ENCODE measurements around the gene WDFY3.

The WDFY3 gene

GRCh38 chr4:84895283-84895682 is 71.2 kb downstream of the WDFY3 start:
- no peak overlapping the region for H3K27ac ChIP-seq
- TF ChIP-seq CTCF (conservative IDR thresholded peaks at IDR 0.05) (no peak), ZFX (IDR thresholded peaks at IDR 0.05) (no peak)

GRCh38 chr4:84894621-84895020 is 71.9 kb downstream of the WDFY3 start:
- no peak overlapping the region for H3K27ac ChIP-seq
- no peak for TF ChIP-seq ZFX (IDR thresholded peaks at IDR 0.05)
- TF ChIP-seq CTCF (conservative IDR thresholded peaks at IDR 0.05), result no peak

GRCh38 chr4:84892950-84893349 is 73.5 kb downstream of the WDFY3 start:
- TF ChIP-seq CTCF (conservative IDR thresholded peaks at IDR 0.05) (no peak), ZFX (IDR thresholded peaks at IDR 0.05) (no peak)

GRCh38 chr4:84887824-84888223 is 78.7 kb downstream of the WDFY3 start:
- H3K27ac ChIP-seq, result no peak overlapping the region
- TF ChIP-seq ZFX (IDR thresholded peaks at IDR 0.05) (no peak), CTCF (conservative IDR thresholded peaks at IDR 0.05) (no peak)

More at GRCh38 chr4:84892950-84893349, 73.5 kb downstream of the WDFY3 start:
- no peak overlapping the region for H3K27ac ChIP-seq

GRCh38 chr4:84879651-84880200 is 86.8 kb downstream of the WDFY3 start:
- TF ChIP-seq ZFX (IDR thresholded peaks at IDR 0.05) (no peak), CTCF (conservative IDR thresholded peaks at IDR 0.05) (no peak)
- H3K27ac ChIP-seq, result no peak overlapping the region

- TF ChIP-seq ZFX (IDR thresholded peaks at IDR 0.05) (no peak), CTCF (conservative IDR thresholded peaks at IDR 0.05) (no peak)
- H3K27ac ChIP-seq, result no peak overlapping the region
These were observed 87.9 kb downstream of the WDFY3 start for GRCh38 chr4:84878546-84878945.

GRCh38 chr4:84878090-84878489 is 88.4 kb downstream of the WDFY3 start:
- TF ChIP-seq CTCF (conservative IDR thresholded peaks at IDR 0.05), result no peak
- TF ChIP-seq ZFX (IDR thresholded peaks at IDR 0.05), result no peak
- no peak overlapping the region for H3K27ac ChIP-seq

Data from C4-2B (cell line).